GM20431 (cell line): ENCODE results near the gene PMEPA1.

Experiments
- in situ Hi-C: fragments of 300-500 bp; cut with MseI, MboI; formaldehyde crosslinking; loops from one replicate; pipeline ENCODE4 v1.15.0; 2020; ENCODE audit warnings: low sequenced_read_pairs; ENCODE audit not compliant: unreplicated experiment

Gene PMEPA1

DNA sequence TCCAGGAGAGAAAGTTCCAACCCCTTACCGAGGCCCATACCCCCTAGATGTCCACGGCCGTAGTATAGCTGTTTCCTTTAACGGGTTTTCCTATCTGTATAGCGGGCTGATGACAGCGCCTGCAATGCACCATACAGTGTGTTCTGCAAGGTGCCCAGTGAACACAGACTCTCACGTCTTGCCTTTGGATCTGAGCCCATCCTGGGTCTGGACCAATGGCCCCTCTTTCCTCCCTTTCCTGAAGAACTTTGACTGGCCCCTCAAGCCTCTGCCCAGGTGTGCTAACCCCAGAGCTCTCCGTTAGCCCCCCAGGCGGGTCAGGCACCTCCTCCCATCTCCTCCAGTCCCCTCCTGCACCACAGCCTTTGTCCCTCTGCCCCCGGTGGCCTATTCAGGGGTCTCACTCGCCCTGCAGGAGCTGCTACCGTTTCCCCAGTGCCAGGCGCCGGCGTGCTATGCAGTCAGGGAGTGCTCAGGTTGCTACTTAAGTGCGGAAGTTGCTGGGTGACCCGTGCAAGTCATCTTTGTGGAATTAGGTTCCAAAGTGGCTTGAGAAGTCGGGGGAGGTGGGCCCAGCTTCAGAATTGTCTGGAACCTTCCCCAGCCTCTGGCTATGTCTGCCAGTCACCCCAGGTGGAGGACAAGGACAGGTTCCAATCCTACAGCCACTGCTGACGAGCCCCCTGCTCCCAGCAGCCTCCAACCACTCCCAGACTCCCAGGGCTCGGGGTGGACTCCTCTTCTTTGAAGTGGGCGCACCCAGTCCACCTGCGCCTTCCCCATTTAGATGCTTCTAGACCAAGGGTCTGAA lies 54.6 kb downstream of the PMEPA1 start:
- in situ Hi-C loops: no loop called here

DNA sequence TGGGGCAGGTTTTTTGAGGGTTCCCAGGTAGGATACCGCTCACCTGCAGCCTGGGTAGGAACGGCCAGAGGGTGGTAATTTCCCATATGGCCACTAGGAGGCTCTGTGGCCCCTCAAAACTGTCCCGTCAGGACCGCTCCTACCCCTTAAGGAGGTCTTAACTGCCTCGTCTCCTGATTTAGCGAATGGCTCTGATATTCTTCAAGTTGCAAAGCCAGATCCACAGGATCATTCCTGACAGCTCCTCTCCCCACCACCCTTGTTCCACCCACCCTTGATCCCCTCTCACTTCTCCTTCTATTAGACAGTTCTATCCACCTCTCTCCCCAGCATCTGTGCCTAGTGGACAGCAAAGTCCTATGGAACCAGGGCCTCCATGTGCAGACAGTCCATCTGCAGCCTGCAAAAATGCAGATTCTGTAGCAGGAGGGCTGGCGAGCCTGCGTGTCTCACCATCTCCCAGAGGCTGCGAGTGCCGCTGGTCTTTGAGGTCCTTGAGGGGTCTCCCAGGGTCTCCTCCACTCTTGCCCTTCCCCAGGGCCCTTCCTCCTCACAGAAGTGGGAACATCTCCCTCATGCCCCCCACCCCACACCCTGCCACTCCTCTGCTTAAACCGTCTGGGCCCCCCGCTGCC lies 55.3 kb downstream of the PMEPA1 start:
- in situ Hi-C loops: no loop called here

GRCh38 chr20:57653910-57654309 lies 55.9 kb downstream of the PMEPA1 start:
- in situ Hi-C loops: no loop called here

- in situ Hi-C loops: no loop called here
Observed at GRCh38 chr20:57653546-57653900, 56.3 kb downstream of the PMEPA1 start.

GRCh38 chr20:57652606-57653545 lies 56.9 kb downstream of the PMEPA1 start:
- in situ Hi-C loops: no loop called here

- in situ Hi-C loops: no loop called here
Observed at GRCh38 chr20:57651881-57652605, 57.8 kb downstream of the PMEPA1 start.

- in situ Hi-C loops: no loop called here
Observed at GRCh38 chr20:57650756-57651483, 58.9 kb downstream of the PMEPA1 start.

DNA sequence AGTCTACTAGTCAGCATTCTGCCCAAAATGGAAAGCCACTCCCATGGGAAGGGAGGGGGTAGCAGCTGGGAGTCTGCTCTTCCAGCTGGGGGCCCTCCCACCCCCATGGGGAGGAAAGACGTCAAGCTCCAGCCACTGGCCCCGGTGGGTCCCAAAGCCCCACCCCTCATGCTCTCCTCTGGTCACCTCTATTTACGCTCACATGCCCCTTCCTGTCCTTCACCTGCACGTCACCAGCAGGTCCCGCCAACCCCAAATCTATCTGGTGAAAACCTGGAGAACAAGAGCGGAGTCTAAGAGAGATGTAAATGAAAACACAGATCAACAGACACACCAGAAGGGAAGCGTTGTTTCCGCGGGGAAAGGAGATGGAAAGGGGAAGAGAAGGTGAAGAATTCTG lies 59.5 kb downstream of the PMEPA1 start:
- in situ Hi-C loops: no loop called here

GRCh38 chr20:57649617-57650015 lies 60.2 kb downstream of the PMEPA1 start:
- in situ Hi-C loops: no loop called here

- in situ Hi-C loops: no loop called here
Observed at GRCh38 chr20:57648878-57649616, 60.8 kb downstream of the PMEPA1 start.

DNA sequence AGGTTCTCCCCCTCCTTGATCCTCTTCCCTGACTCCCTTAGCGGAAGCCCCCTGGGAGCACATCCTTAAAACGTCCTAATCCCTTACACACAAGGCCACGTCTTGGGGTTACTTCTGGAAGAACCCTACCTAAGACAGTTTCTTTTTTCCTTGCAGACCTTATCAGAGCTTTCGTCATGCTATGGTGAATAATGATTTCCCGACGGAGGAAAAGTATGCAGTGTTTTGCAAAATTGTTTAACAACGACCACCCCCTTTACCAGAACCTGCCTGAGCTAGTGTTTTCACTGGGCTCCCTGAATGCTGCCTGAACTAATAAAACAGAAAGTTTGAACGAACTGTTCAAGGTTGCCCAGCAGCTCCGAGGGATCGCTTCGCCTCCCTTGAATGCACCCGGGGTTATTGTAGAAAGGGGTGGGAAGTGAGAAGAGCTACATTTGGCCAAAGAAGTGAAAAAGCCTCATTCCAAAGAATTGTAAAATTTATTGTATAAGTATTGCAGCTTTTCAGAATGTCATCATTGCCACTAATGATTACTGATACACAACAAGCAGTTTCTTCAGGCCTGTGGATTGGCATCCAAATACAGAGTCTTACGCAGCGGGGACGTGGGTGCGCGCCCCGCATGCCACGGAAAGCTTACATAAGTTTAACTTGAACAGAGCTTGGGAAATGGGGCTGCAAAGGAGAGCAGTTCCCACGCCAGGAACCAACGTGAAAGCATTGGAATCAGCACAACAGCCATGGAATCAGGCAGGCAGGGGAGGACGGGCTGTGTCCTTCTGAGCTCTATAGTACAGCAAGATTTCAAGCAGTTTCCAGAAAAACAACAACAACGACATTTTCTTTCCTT lies 61.7 kb downstream of the PMEPA1 start:
- in situ Hi-C loops: no loop called here

GRCh38 chr20:57647006-57647932 lies 62.5 kb downstream of the PMEPA1 start:
- in situ Hi-C loops: no loop called here

- in situ Hi-C loops: no loop called here
Observed at GRCh38 chr20:57638895-57639236, 70.9 kb downstream of the PMEPA1 start.

DNA sequence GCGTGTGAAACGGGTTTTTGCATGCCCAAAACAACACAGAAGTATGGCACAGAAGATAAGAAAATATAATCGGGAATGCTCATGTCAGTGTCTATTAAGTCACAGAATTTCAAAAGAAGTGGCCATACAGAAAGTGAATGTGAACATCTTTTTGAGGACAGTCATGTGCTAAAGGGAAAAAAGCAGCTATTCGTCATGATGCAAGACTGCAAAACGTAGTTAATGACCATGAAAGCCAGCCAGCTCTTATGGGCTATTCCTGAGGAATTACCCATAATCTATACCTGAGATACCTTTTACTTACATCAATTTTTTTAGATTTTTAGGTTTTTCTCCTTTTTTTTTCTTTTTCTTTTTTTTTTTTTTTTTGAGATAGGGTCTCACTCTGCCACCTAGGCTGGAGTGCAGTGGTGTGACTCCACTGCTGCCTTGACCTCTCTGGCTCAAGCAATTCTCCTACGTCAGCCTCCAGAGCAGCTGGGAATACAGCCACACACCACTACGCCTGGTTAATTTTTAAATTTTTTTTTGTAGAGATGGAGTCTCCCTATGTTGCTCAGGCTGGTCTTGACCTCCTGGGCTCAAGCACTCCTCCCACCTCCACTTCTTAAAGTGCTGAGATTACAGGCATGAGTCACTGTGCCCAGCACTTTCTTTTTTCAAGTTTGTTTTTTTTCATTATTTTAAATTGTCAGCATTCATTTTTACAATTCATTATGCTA lies 71.5 kb downstream of the PMEPA1 start:
- in situ Hi-C loops: no loop called here

- in situ Hi-C loops: no loop called here
Observed at GRCh38 chr20:57633945-57634491, 75.8 kb downstream of the PMEPA1 start.

DNA sequence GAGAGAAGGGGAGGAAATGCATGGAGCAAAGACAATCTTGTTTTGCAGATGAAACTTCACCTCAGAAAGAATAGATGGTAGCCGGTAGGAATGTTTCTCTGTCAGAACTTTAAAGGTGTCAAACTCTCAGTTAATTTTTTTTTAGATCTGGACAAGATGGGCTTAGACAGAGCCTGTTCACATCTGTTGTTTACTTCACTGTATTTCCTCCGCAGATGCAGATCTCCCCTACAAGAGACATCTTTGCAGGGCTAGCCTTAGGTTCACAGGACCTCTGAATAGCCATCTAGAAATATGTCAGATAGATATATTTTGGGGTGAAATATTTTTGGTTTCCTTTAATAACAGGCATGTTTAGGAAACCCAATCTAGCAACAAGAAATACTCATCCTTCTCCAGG lies 77.5 kb downstream of the PMEPA1 start:
- in situ Hi-C loops: no loop called here
